Measurements from ENCODE around the gene CATSPER4. TPM values are rescaled to one million over a fixed set of nuclear protein-coding genes. Genes with fewer than 3 reads are reported as not detected.
"Not testable (repeated sequence)": the region's sequence is repeated elsewhere in the genome, so short reads cannot be mapped to it uniquely, and the experiment has no call there.

Gene CATSPER4
- total RNA-seq, 1 donor from 2014 or later: not detected

DNA sequence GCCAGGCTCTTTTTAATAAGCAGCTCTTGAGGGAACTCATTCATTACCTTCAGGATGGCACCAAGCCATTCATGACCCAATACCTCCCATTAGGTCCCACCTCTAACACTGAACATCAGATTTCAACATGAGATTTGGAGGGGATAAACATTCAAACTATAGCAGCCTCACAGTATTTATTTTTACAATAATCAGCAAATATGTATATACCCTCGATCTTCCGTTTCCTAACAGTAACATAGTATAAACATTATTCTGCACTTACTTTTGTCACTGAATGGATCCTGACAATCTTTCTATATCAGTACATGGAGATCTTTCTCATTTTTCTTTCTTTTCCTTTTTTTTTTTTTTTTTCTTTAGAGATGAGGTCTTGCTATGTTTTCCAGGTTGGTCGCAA is 5.4 kb downstream of the CATSPER4 start:
- DNase-seq (ENCODE audit: low spot score): no peak

DNA sequence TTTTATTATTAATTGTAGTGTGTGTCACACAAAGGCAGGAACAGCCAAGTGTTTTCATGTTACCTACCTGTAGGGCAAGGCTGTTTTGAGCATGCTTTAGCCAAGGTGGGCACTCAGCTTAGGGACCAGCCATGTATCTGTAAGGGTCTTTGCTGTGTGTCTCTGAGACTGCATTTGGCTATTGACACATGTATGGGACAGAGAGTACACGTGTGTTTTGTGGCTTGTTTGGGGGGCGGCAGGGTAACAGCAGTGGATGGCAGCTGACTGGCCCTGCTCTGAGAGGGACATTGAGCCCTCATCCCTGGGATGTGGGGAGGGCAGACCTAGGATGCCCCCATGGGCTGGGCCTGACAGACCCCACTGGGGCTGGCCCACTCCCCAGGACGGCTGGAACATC is 6.9 kb downstream of the CATSPER4 start:
- no peak for DNase-seq (ENCODE audit: low spot score)

DNA sequence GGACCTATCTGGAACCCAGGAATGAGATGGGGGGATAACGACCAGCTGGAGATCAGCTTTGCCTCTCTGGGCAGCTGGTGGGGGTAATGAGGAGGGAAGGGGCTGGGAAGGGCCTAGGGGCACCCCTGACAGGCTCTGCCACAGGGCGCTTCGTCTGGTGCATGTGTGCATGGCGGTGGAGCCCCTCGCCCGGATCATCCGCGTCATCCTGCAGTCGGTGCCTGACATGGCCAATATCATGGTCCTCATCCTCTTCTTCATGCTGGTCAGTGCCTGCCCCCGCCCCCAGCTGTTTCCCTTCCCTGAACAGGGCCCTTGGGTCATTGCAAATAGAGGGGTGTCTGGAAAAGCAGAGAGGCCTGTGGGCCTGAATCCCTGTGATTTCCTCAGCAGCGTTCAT is 7.4 kb downstream of the CATSPER4 start:
- no peak for DNase-seq (ENCODE audit: low spot score)

DNA sequence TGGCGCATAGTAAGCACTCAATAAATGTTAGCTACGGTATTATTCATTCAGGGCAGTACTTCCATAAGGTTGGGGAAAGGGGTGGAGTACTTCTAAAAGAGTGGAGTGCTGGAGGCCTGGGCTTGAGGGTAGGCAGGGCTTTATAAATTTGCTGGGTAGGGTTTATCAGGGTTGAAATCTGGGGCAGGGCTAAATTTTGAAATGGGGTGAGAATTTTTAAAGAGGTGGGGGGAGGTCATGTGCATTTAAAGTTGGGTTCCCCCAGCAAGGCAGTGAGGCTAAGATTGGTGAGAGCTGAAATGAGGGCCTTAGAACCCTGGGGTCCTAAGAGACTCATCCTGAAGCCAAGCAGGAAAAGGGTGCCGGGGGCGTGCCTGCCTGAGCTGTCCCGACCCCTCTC is 10.0 kb downstream of the CATSPER4 start:
- no peak for DNase-seq (ENCODE audit: low spot score)

DNA sequence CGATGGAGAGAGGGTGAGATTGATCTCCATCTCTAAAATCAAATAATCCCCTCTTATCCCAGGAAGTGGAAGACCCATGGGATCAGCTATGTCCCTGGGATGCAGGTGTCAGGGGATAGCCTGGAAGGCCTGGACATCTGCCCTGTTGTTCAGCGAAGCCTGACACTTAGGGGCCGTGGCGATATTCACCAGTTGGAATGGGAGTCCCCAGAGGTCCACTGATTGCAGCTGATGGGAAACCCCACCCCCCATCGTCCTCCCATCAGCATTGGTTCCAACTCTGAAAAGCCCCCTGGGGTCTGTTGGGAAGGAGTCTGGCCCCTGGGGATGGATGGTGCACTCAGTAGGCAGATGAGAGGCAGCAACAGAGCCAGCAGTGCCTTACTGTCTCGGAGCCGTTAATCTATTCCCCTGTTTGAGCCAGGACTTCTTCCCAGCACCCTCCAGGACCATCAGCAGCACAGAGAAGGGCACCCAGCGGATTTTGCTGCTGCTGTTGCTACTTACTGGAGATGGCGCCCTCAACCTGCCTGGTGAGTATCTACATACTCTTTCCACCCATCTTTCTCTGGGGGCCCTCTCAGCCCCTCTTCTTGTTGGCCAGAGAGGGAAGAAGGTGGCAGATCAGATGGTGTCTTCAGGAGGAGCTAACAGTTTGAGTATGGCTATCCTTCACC is 13.4 kb downstream of the CATSPER4 start:
- no peak for DNase-seq (ENCODE audit: low spot score)

DNA sequence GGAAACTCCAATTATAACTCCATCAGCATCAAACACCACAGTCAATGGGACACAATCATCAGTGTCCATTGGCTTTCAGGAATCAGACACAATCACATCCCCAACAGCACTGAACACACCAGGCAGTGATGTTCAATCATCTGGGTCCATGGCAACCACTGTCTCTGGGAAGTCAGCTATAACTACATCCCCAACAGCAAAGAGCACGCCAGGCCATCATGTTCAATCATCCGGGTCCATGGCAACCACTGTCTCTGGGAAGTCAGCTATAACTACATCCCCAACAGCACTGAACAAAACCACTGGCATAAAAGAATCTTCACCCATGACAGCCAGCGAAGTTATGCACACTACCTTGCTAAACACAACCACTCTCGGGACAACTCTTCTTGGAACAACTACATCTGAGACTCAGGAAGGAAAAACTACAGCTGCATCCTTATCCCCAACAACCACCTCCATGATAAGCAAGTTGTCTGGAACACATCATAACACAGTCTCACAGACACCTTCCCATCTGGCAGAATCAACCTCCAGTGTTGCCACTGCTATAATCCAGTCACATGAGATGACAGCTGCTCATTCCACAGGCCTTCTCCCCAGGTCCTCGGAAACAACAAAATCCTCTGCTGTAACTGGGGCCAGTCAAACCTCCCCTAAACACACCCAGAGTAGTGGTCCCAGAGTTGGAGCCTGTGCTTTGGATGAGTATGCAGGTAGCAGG is 19.9 kb downstream of the CATSPER4 start:
- DNase-seq (ENCODE audit: low spot score): no peak

DNA sequence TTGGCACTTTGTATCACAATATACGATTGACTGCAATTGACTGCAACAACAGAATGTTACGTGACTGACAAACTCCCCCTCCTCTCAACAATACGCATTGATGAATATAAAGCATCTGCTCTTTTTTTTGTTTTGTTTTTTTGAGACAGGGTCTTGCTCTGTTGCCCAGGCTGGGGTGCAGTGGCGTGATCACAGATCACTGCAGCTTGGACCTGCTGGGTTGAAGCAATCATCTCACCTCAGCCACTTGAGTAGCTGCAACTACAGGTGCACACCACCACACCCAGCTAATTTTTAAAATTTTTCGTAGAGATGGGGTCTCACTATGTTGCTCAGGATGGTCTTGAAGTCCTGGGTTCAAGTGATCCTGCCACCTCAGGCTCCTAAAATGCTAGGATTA is 22.3 kb downstream of the CATSPER4 start:
- DNase-seq (ENCODE audit: low spot score): no peak

DNA sequence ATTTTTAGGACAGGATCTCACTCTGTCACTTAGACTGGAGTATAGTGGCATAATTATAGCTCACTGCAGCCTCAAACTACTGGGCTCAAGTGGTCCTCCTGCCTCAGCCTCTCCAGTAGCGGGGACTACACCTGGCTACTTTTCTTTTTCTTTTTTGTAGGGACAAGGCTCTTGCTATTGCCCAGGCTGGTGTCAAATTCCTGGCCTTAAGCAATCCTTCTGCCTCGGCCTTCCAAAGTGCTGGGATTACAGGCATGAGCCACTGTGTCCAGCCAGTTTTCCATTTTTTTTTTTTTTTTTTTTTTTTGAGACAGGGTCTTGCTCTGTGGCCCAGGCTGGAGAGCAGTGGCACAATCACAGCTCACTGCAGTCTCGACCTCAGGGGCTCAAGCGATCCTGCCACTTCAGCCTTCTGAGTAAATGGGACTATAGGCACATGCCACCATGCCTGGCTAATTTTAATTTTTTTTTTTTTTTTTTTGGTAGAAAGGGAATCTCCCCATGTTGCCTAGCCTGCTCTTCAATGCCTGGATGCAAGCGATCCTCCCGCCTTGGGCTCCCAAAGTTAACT is 23.0 kb downstream of the CATSPER4 start:
- DNase-seq (ENCODE audit: low spot score): no peak

DNA sequence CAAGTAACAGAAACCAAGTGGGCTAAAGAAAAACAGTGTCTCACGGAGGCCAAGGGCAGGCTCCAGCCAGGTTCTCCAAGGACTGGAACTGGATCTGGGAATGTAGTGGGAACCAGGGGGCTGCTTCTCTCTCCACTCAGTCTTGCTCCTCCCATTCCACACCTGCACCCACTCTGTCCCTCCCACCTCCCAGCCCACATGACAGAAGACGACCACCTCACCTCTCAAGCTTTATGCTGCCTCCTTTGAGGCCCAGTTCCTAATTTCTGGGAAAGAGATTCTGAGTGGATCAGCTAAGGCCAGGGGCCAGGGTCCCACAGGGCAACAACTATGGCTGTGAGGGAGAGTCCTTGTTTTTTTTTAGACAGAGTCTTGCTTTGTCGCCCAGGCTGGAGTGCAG is 24.8 kb downstream of the CATSPER4 start:
- no peak for DNase-seq (ENCODE audit: low spot score)

DNA sequence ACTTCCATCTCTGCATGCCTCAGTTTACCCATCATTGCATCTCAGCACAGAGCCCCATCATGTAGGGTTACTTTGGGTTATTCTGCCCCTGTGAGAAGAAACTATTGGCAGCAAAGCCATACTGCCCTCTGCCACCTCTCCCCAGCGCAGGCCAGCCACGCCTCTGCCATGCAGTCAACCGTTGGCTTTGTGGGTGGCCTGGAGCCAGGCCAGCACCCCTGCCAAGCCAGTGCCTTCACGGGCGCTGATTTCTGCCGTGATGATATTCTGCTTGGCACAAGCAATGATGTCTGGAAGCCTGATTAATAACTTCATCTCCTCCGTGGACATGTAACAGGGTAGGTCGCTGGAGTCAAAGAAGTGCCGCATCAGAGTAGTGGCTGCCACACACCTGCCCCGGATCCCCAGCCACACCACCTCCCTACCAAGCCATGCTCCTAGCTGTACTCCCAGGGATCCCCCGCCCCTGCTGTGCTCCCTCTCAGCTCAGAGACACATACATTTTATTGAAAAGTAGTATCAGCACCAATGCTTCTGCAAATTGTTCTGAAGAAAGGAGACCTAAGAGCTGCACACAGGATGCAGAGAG is 28.6 kb downstream of the CATSPER4 start:
- DNase-seq (ENCODE audit: low spot score): no peak

DNA sequence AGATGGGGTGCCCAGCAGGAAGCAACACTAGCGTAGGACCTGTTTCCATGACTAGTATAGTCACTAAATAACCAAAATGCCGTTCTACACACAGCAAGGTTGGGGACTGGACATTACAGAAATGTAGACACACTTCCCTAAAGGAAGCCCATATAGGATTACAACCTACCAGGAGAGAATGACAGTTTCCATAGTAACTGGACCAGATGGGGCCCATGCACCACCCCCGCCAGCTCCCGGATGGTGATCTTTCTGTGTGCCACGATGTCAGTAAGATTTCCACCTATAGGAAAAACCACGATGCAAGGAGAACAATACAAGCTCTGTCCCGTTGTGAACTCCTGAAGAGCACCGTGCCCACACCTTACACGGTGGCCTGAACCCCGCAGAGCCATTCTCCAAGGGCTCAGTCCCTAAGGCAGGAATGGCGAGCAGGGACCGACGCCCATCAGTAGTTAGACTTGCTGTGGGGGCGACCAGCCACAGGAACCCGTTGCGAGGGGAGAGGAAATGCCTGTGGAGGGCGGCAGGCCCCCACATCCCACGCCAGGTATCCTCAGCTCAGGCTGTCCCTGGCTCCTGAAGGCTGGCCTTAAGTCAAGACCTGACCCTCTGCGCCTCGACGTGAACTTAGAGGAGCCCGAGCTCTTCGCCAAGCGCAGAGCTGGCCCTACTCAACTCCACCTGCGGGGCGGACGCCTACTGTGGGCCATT is 30.0 kb downstream of the CATSPER4 start:
- no peak for DNase-seq (ENCODE audit: low spot score)

DNA sequence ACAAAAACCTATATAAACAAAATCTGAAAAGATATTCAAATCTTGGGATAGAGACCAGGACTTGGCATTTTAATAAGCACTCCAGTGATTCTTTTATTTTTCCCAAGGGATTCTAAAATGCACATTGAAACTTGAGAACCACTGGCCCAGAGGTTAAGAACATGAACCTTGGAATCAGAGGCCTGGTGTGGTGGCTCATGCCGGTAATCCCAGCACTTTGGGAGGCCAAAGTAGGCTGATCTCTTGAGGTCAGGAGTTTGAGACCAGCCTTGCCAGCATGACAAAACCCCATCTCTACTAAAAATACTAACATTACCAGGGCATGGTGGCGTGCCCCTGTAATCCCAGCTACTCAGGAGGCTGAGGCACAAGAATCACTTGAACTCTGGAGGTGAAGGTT is 30.7 kb downstream of the CATSPER4 start:
- DNase-seq (ENCODE audit: low spot score): no peak

DNA sequence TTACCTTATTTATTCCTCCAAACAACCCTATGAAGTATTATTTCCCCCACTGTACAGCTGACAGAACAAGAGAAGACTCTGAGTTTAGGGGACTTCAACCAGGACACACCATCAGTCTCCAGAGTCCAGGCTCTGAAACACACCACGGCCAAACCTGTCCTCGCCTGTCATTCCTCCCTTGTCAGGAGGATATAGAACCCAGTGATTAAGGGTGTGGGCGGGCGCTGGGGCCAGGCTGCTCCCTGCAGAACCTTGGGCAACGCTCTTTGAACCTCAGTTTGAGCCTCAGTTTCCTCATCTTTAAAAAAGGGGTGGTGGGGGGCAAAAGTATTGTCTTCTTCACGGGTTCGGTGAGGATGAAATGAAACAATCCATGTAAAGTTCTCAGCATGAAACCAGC is 34.2 kb downstream of the CATSPER4 start:
- no peak for DNase-seq (ENCODE audit: low spot score)

DNA sequence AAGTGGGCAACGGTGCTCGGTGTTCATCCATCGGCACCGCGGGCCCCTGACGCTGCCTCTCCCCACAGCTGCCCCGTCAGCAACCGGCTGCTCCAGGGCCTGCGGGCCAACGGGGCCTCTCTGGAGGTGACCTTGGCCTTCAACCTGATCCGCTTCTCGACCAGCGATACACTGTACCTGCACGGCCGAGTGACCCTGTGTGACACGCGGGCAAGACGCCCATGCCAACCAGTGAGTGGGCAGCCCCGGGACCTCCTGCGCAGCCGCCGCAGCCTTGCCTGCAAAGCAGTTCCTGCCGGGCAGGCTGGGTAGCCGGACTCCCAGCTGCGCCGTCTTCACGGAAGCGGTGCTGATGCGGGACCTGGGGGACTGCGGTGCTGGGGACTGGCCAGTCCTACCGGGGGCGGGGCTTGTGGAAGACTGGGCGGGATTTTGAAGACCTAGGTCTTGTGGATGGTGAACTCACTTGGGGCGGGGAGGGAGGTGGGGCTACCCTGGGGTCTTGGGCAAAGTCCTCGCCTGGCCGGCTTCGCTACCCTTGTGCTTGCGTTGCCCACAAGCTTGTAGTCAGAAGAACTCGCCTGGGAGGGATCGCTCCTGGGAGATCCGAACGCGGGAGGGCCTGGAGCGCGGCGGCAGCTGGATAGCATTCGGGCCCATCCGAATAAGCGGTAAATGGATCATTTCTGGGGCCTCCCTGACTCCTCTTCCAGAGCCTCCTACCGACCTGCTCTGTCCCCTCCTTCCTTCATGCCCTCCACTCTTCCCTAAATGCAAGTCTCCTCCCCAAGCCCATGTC is 34.8 kb downstream of the CATSPER4 start:
- peak; percentile 69 for DNase-seq (ENCODE audit: low spot score)

DNA sequence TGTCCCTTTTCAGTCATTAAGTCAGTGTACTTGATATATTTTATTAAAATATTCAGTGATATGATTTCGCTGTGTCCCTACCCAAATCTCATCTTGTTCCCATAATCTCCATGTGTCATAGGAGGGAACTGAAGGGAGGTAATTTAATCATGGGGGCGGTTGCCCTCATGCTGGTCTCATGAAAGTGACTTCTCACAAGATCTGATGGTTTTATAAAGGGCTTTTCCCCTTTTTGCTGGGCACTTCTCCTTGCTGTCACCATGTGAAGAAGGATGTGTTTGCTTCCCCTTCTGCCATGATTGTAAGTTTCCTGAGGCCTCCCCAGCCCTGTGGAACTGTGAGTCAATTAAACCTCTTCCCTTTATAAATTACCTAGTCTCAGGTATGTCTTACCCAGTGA is 40.3 kb downstream of the CATSPER4 start:
- DNase-seq (ENCODE audit: low spot score): not testable (repeated sequence)

DNA sequence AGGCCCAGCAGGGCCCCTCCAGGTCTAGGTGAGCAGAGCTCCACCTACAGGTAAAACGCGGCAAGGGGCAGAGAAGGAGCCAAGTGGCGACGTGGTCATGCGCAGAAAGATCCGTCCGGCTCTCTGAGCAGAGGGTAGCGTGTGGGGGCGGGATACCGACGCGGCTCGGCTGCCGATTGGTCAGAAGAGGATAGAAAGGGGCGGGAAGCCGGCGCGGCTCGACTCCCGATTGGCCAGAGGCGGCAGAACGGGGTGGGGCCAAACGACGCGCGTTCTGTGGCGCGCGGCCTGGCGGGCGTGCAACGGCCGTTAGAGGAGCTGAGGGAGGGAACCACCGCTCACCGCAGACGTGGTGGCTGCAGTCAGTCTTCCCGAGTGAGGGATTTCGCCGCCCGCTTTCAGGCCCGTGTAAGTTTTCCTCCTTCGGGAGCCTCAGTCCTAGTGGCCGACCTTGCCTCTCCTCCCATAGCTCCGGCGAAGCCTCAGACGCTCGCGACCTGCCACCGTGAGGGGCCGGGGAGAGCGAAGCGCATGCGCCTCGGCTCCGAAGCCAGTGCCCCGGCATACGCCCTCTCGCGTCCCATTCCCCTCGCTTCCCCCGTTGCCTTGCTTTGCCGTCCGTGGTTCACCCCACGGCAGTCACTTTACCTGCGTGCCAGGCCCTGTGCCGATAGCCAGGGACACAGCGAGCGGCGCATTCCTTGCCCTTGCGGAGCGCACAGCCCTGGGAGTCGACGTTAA is 43.7 kb downstream of the CATSPER4 start, which contains the start of gene CEP85:
CEP85 (plus strand) TSS at position 298 of the 741 bp plus-strand sequence. CDS start 5,584 bp downstream, outside the sequence.
- peak; percentile 99 for DNase-seq (ENCODE audit: low spot score)

DNA sequence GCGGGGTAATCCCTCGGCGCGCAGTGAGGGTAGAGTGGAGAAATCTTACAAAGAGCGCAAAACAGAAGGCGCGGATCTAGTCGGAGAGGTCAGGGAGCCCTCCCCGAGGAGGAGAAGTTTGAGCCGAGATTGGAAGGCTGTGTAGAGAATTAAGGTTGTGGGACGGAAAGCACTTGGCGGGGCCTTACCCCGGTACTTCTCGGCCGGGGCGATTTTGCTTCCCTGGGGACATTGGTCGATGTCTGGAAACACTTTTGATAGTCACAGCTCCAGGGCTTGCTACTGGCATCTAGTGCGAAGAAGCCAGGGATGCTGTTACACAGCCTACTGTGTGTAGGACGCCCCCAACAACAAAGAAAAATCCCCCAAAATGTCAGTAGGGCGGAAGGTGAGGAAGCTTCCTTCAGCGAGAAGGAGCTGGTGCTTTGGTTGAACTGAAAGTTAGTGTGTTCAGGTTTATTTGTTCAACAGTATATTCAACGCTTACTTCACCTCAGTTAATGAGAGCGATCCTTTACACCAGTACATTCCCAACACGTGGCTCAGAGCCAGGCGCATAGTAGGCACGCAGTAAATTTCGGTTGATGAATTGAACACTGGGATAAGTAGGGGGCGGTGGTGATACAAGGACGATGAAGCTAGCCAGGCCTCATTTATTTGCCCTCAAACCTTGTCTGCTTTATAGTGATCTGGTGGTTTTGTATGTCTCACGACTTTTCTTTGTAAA is 44.4 kb downstream of the CATSPER4 start:
- no peak for DNase-seq (ENCODE audit: low spot score)

DNA sequence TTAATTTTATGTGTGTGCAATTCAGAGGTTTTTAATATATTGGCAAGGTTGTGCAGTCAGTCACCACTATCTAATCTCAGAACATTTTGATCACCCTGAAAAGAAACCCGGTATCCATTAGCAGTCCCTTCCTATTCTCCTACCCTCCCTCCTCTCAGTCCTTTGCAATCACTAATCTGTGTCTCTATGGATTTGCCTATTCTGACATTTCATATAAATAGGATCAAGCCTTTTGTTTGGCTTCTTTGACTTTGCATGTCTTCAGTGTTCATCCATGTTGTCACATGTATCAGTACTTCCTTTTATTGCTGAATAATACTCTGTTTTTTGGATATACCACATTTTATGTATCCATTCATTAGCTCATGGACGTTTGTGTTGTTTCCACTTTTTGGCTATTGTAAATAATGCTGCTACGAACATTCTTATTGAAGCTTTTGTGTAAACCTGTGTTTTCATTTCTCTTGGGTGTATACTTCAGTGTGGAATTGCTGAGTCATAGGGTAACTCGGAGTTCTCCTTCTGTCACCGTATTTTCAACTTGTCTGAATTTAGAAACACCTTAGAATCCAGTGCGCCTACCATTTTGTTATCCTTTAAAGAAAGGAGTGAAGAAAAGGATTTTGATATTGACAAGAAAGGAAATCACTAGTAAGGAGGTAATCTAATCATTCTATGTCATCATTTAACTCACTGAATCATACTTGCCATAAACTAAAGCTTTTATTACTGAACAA is 47.0 kb downstream of the CATSPER4 start:
- DNase-seq (ENCODE audit: low spot score): no peak

DNA sequence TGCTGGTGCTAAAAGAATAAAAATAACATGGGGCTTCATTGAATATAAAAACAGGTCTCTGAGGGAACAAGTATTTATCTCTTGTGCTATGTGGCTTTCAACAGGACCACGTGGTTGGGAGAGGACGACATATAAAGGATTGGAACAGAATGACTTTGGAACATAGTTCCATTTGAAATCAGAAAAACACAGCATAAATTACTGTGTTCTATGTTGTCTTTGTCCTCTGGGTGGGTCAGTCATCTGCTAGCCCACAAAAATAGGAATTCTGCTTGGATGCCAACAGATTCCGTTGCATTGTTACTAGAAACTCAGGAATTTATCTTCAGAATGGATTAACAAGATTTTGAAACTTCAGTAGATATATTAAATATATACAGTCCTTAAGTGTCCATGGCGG is 49.5 kb downstream of the CATSPER4 start:
- no peak for DNase-seq (ENCODE audit: low spot score)
